ENCODE results near the gene CASP8. TPM values are rescaled to one million over a fixed set of nuclear protein-coding genes. Genes with fewer than 3 reads are reported as not detected.

Gene CASP8
- total and polyA plus RNA-seq, 2 experiments from 2014 or later = 17.1 to 24.4 TPM

- no peak overlapping the region for H2AFZ ChIP-seq
- no peak overlapping the region for H3K4me3 ChIP-seq
- no peaks in the 10 kb centered on the region for H3K27me3 ChIP-seq
- no peaks in the 10 kb centered on the region for H3K79me2 ChIP-seq
- H3K36me3 ChIP-seq (replicated peaks; ENCODE audit: insufficient read depth, low read depth) = no peaks in the 10 kb centered on the region
- WGBS (ENCODE audit: low lambda C conversion rate, missing lambda C conversion rate) = 78% methylated on average over 1 of the region's 1 CpG
- no peaks in the 10 kb centered on the region for H3K9me3 ChIP-seq (ENCODE audit: low read depth)
- no peak overlapping the region for H3K4me2 ChIP-seq
- H3K9me2 ChIP-seq (replicated peaks; ENCODE audit: insufficient read depth) = no peaks in the 10 kb centered on the region
- H3K4me1 ChIP-seq (ENCODE audit: insufficient read depth) = no peaks in the 10 kb centered on the region
- H3K27ac ChIP-seq = no peak overlapping the region
- H4K20me1 ChIP-seq (ENCODE audit: insufficient read depth, poor library complexity, severe bottlenecking) = no peaks in the 10 kb centered on the region
- TF ChIP-seq EZH2 (IDR thresholded peaks at IDR 0.05; ENCODE audit: borderline replicate concordance) (no peak), EZH2phosphoT487 (IDR thresholded peaks at IDR 0.05; ENCODE audit: low read depth, severe bottlenecking, unreplicated experiment) (no peak), CTCF (IDR thresholded peaks at IDR 0.05; ENCODE audit: poor library complexity) (no peak)
- DNase-seq (ENCODE audit: low spot score) = no peak
Observed at GRCh38 chr2:201329409-201329808, 69.1 kb downstream of the CASP8 start.

Small RNAs within 50 kb of the gene (small RNA-seq; reads per million reads assigned to genes)
- not detected for gene MTND4LP13

Other genes with a start within 250 kb of the CASP8 start
- gene HYCC2, start 188.9 kb upstream of the CASP8 start, total RNA-seq = 8.0 and 9.7 TPM in 2 replicates
- gene HYCC2, start 188.9 kb upstream of the CASP8 start, polyA plus RNA-seq = 6.4 and 6.7 TPM in 2 replicates
- gene NDUFB3, start 188.5 kb upstream of the CASP8 start, total RNA-seq = 83.0 and 96.2 TPM in 2 replicates
- 229 and 230 TPM in 2 replicates for gene NDUFB3, start 188.5 kb upstream of the CASP8 start, polyA plus RNA-seq
- gene CFLAR, start 144.4 kb upstream of the CASP8 start, total RNA-seq = 60.6 and 65.9 TPM in 2 replicates
- gene CFLAR, start 144.4 kb upstream of the CASP8 start, polyA plus RNA-seq = 46.0 and 54.1 TPM in 2 replicates
- gene CASP10, start 77.4 kb upstream of the CASP8 start, total RNA-seq = 7.2 and 11.0 TPM in 2 replicates
- 1.6 and 2.0 TPM in 2 replicates for gene CASP10, start 77.4 kb upstream of the CASP8 start, polyA plus RNA-seq
- 0.80 and 1.2 TPM in 2 replicates for gene FLACC1, start 96.8 kb downstream of the CASP8 start, total RNA-seq
- 0.15 and 0.34 TPM in 2 replicates for gene FLACC1, start 96.8 kb downstream of the CASP8 start, polyA plus RNA-seq
- gene TRAK2, start 190.9 kb downstream of the CASP8 start, total RNA-seq = 26.7 and 30.0 TPM in 2 replicates
- 6.8 and 9.2 TPM in 2 replicates for gene TRAK2, start 190.9 kb downstream of the CASP8 start, polyA plus RNA-seq
- 62.5 and 70.8 TPM in 2 replicates for gene STRADB, start 191.2 kb downstream of the CASP8 start, total RNA-seq
- gene STRADB, start 191.2 kb downstream of the CASP8 start, polyA plus RNA-seq = 64.8 and 68.3 TPM in 2 replicates

All from hepatocyte (in vitro differentiated cells).